ENCODE data around the gene RAPGEF5. TPM values are rescaled to one million over a fixed set of nuclear protein-coding genes. Genes with fewer than 3 reads are reported as not detected.

Gene RAPGEF5
- total RNA-seq, 4 donors from 2014 or later: 21.2 to 27.0 (median 24.1) TPM

GRCh38 chr7:22129819-22130580, 227.0 kb downstream of the RAPGEF5 start:
- Histone ChIP-seq H3K27me3 (peaks cover 0 to 6% (median 0%) of the 10 kb centered on the region in 4 donors), H3K36me3 (peaks cover 0 to 52% (median 4%) of the 10 kb centered on the region in 4 donors), H3K27ac (replicated peaks in 1 of 4) (no peak overlapping the region), H3K9me3 (no peaks in the 10 kb centered on the region), H3K4me3 (no peak overlapping the region), H3K4me1 (peaks cover 0 to 9% (median 0%) of the 10 kb centered on the region in 4 donors)
- WGBS: 89% methylated on average over 4 of the region's 4 CpGs
- intact Hi-C loops (cut with DNase I): no loop called here
- no peak for DNase-seq (ENCODE audit: extremely low spot score)
- TF ChIP-seq POLR2A (IDR thresholded peaks at IDR 0.05; ENCODE audit: low read depth) (no peak), EP300 (IDR thresholded peaks at IDR 0.05) (no peak), CTCF (IDR thresholded peaks at IDR 0.05) (no peak)

- intact Hi-C loops (cut with DNase I): no loop called here
- no peak for DNase-seq (ENCODE audit: extremely low spot score)
- WGBS: 65% methylated on average over 6 of the region's 6 CpGs
Observed at GRCh38 chr7:22129166-22129565, 227.8 kb downstream of the RAPGEF5 start.

GRCh38 chr7:22128528-22128920, 228.4 kb downstream of the RAPGEF5 start:
- peaks cover 0 to 9% (median 0%) of the 10 kb centered on the region in 4 donors for H3K4me1 ChIP-seq
- TF ChIP-seq CTCF (IDR thresholded peaks at IDR 0.05): no peak
- no peak for TF ChIP-seq POLR2AphosphoS5 (IDR thresholded peaks at IDR 0.05)
- no peak for TF ChIP-seq EP300 (IDR thresholded peaks at IDR 0.05)
- no peak for TF ChIP-seq POLR2A (IDR thresholded peaks at IDR 0.05; ENCODE audit: low read depth)
- no peak overlapping the region for H3K4me3 ChIP-seq
- H3K9me3 ChIP-seq: no peaks in the 10 kb centered on the region
- WGBS: 95% methylated on average over 4 of the region's 4 CpGs
- intact Hi-C loops (cut with DNase I): no loop called here
- DNase-seq (ENCODE audit: extremely low spot score): no peak
- peaks cover 0 to 6% (median 0%) of the 10 kb centered on the region in 4 donors for H3K27me3 ChIP-seq
- H3K36me3 ChIP-seq: peaks cover 0 to 44% (median 3%) of the 10 kb centered on the region in 4 donors
- peak overlapping the region in 1 of 4 donors; percentile 26 for H3K27ac ChIP-seq (replicated peaks in 1 of 4)

More at GRCh38 chr7:22129166-22129565, 227.8 kb downstream of the RAPGEF5 start:
- H3K4me3 ChIP-seq: no peak overlapping the region
- TF ChIP-seq POLR2A (IDR thresholded peaks at IDR 0.05; ENCODE audit: low read depth): no peak
- TF ChIP-seq EP300 (IDR thresholded peaks at IDR 0.05): no peak
- no peak for TF ChIP-seq CTCF (IDR thresholded peaks at IDR 0.05)
- no peak for TF ChIP-seq POLR2AphosphoS5 (IDR thresholded peaks at IDR 0.05)
- peaks cover 0 to 47% (median 3%) of the 10 kb centered on the region in 4 donors for H3K36me3 ChIP-seq
- H3K9me3 ChIP-seq: no peaks in the 10 kb centered on the region
- peak overlapping the region in 1 of 4 donors; percentile 6 for H3K27ac ChIP-seq (replicated peaks in 1 of 4)
- peaks cover 0 to 9% (median 0%) of the 10 kb centered on the region in 4 donors for H3K4me1 ChIP-seq
- peaks cover 0 to 6% (median 0%) of the 10 kb centered on the region in 4 donors for H3K27me3 ChIP-seq

- TF ChIP-seq POLR2AphosphoS5 (IDR thresholded peaks at IDR 0.05): no peak
- no peak for TF ChIP-seq CTCF (IDR thresholded peaks at IDR 0.05)
- no peak for TF ChIP-seq POLR2A (IDR thresholded peaks at IDR 0.05; ENCODE audit: low read depth)
- TF ChIP-seq EP300 (IDR thresholded peaks at IDR 0.05): no peak
Observed at GRCh38 chr7:22127835-22128527, 229.0 kb downstream of the RAPGEF5 start.

More at GRCh38 chr7:22127835-22128527, 229.0 kb downstream of the RAPGEF5 start:
- intact Hi-C loops (cut with DNase I): no loop called here
- H3K27me3 ChIP-seq: peaks cover 0 to 6% (median 0%) of the 10 kb centered on the region in 4 donors
- DNase-seq (ENCODE audit: extremely low spot score): no peak
- H3K36me3 ChIP-seq: peaks cover 0 to 39% (median 2%) of the 10 kb centered on the region in 4 donors
- 71% methylated on average over 6 of the region's 6 CpGs for WGBS
- H3K27ac ChIP-seq (replicated peaks in 1 of 4): peak overlapping the region in 1 of 4 donors; percentile 26
- no peak overlapping the region for H3K4me3 ChIP-seq
- H3K4me1 ChIP-seq: peaks cover 0 to 12% (median 0%) of the 10 kb centered on the region in 4 donors
- H3K9me3 ChIP-seq: no peaks in the 10 kb centered on the region

Data from esophagus muscularis mucosa (tissue), 4 donors.